K562 (cell line): Measurements from ENCODE around the gene PRM3. TPM values are rescaled to one million over a fixed set of nuclear protein-coding genes. Genes with fewer than 3 reads are reported as not detected.

Source experiments
- ATAC-seq: fragments of 200-7000 bp; cut with Tn5 transposase; 3 replicates; pipeline ENCODE4 v1.9.1; 2020; ENCODE audit warnings: moderate library complexity
- BruUV-seq: library from RNA; stranded (reverse); fragments of 400-500 nt; replicated peaks from 2 replicates; lab custom pipeline; 2021; lab: Mats Ljungman, UMichigan
- CTCF ChIA-PET: fragments of 300-600 bp; formaldehyde crosslinking; extraction: SDS; loops from one replicate; lab custom pipeline; 2021; ENCODE audit warnings: low intra/inter-chr PET ratio; lab: Yijun Ruan, JAX
- POLR2A ChIA-PET: fragments of 300-600, 350-650 bp; sonication (Branson Sonifier 250); formaldehyde crosslinking; extraction: SDS; loops from one replicate; lab custom pipeline; 2021; ENCODE audit warnings: antibody characterized with exemption, inconsistent platforms; lab: Yijun Ruan, JAX
- DNase-seq, 4 experiments: peaks; one replicate each; pipeline versions ENCODE4 v3.0.0 to v3.0.0-alpha.2; 2011 to 2018; ENCODE audit warnings: low spot score in 3 of 4, mixed read lengths in 3 of 4; ENCODE audit errors: extremely low read depth in 1 of 4
- FAIRE-seq: peaks from 2 replicates; lab custom pipeline; 2011; peaks lifted over from hg19 to GRCh38; lab: Jason Lieb, UNC
- H2AFZ ChIP-seq: 2 replicates; pipeline ENCODE4 v1.6.0; 2011; ENCODE audit warnings: low read depth, low read length, control low read depth, inconsistent platforms
- H3K27ac ChIP-seq: fragments of 200-600 bp; 3 replicates; pipeline ENCODE4 v1.8.0; 2011; ENCODE audit warnings: low read depth, mild to moderate bottlenecking, control low read depth, inconsistent platforms, low read length, moderate library complexity, mixed read lengths; ENCODE audit errors: extremely low read depth
- H3K27me3 ChIP-seq, 2 experiments: fragments of 300-600 bp in 1 of 2; 2 replicates in 1 of 2; 3 replicates in 1 of 2; pipeline versions ENCODE4 v1.6.0 to v1.8.0; 2011; ENCODE audit warnings: inconsistent platforms in 2 of 2, low read length in 2 of 2, mild to moderate bottlenecking in 1 of 2, mixed read lengths in 1 of 2, moderate library complexity in 1 of 2; ENCODE audit not compliant: control insufficient read depth in 2 of 2, insufficient read depth in 2 of 2
- H3K36me3 ChIP-seq: fragments of 300-600 bp; 3 replicates; pipeline ENCODE4 v1.8.0; 2011; ENCODE audit warnings: mild to moderate bottlenecking, low read length, inconsistent platforms; ENCODE audit not compliant: control insufficient read depth, insufficient read depth
- H3K4me1 ChIP-seq, 2 experiments: fragments of 200-600 bp in 1 of 2; replicated peaks in 1 of 2; 2 replicates in 1 of 2; 3 replicates in 1 of 2; pipeline versions ENCODE4 v1.5.1 to v1.8.0; 2011; ENCODE audit warnings: inconsistent platforms in 2 of 2, low read length in 2 of 2, mild to moderate bottlenecking in 1 of 2, mixed read lengths in 1 of 2, moderate library complexity in 1 of 2; ENCODE audit not compliant: control insufficient read depth in 2 of 2, insufficient read depth in 2 of 2
- H3K4me2 ChIP-seq: 2 replicates; pipeline ENCODE4 v1.6.1; 2011; ENCODE audit warnings: low read length, control low read depth, inconsistent platforms, mixed read lengths; ENCODE audit not compliant: insufficient read depth
- H3K4me3 ChIP-seq: fragments of 200-600 bp; sonication (generic), shearing (Covaris generic); 2 replicates; pipeline ENCODE4 v1.5.1; 2016; ENCODE audit warnings: control low read depth, inconsistent platforms
- H3K79me2 ChIP-seq: fragments of 200-600 bp; 3 replicates; pipeline ENCODE4 v1.8.0; 2011; ENCODE audit warnings: low read length, inconsistent platforms; ENCODE audit not compliant: control insufficient read depth, insufficient read depth
- H3K9ac ChIP-seq, 2 experiments: 2 replicates each; pipeline versions ENCODE4 v1.6.0 to v1.6.1; 2011; ENCODE audit warnings: low read depth in 2 of 2, low read length in 2 of 2, control low read depth in 1 of 2, inconsistent platforms in 1 of 2, mild to moderate bottlenecking in 1 of 2, mixed read lengths in 1 of 2; ENCODE audit not compliant: insufficient read depth in 1 of 2
- H3K9me1 ChIP-seq: one replicate; pipeline ENCODE4 v1.6.0; 2011; ENCODE audit warnings: inconsistent platforms, mild to moderate bottlenecking, low read length, moderate library complexity; ENCODE audit not compliant: control insufficient read depth, insufficient read depth
- H3K9me3 ChIP-seq: replicated peaks from 2 replicates; pipeline ENCODE4 v1.5.1; 2011; ENCODE audit warnings: low read depth, low read length, inconsistent platforms; ENCODE audit not compliant: control insufficient read depth, insufficient read depth
- H4K20me1 ChIP-seq: replicated peaks from 2 replicates; pipeline ENCODE4 v1.6.1; 2011; ENCODE audit warnings: low read length, inconsistent platforms, mixed read lengths; ENCODE audit not compliant: control insufficient read depth, insufficient read depth
- WGBS: fragments of 100-300 bp; shearing (Covaris generic); methylation state at CpG from one replicate; pipeline ENCODE4 v1.1.6; 2016; ENCODE audit warnings: low coverage, mixed read lengths; ENCODE audit not compliant: insufficient coverage; ENCODE audit errors: missing lambda C conversion rate; 5-methylcytosine and 5-hydroxymethylcytosine counted together
- in situ Hi-C: fragments of 300-500 bp; cut with MboI; formaldehyde crosslinking; loops from 4 replicates; pipeline ENCODE4 v1.15.0; 2018; ENCODE audit warnings: inconsistent platforms, mixed read lengths
- intact Hi-C: fragments of 100-400 bp; cut with micrococcal nuclease; formaldehyde crosslinking; loops from 2 replicates; pipeline ENCODE4 v1.14.2; 2022
- polyA plus RNA-seq, 8 experiments: library from polyadenylated mRNA; depleted of rRNA in 4 of 8; stranded (reverse) in 5 of 8; unstranded in 3 of 8; fragments of >200 nt; fragmentation: Nextera tagmentation in 2 of 8; fragmentation: Illumina TruSeq in 1 of 8; extraction: Ambion mirVana in 2 of 8; extraction: Trizol in 1 of 8; gene quantifications; 2 replicates each; pipeline versions ENCODE4 v1.2.1 to v1.2.3, GENCODE V29; 2011 to 2014; ENCODE audit warnings: inconsistent platforms in 1 of 8, missing spikeins in 1 of 8
- total RNA-seq, 7 experiments: library from RNA; depleted of rRNA in 6 of 7; stranded (reverse); fragments of >200 nt in 6 of 7; fragmentation: Illumina TruSeq in 2 of 7; extraction: Trizol in 2 of 7; gene quantifications; 2 replicates each; pipeline versions ENCODE4 v1.2.1 to v1.2.3, GENCODE V29; 2011 to 2021; ENCODE audit warnings: low replicate concordance in 1 of 7
- TF ChIP-seq, protein P1 (sequence below): fragments of 450-650 bp; IDR thresholded peaks from 2 replicates; pipeline ENCODE4 v1.6.1; 2018; ENCODE audit not compliant: partially characterized antibody

The PRM3 gene
- total and polyA plus RNA-seq, 9 of the 15 experiments (the other 6 are each of a cell fraction or from before 2014, with no cell fraction given), result not detected

DNA sequence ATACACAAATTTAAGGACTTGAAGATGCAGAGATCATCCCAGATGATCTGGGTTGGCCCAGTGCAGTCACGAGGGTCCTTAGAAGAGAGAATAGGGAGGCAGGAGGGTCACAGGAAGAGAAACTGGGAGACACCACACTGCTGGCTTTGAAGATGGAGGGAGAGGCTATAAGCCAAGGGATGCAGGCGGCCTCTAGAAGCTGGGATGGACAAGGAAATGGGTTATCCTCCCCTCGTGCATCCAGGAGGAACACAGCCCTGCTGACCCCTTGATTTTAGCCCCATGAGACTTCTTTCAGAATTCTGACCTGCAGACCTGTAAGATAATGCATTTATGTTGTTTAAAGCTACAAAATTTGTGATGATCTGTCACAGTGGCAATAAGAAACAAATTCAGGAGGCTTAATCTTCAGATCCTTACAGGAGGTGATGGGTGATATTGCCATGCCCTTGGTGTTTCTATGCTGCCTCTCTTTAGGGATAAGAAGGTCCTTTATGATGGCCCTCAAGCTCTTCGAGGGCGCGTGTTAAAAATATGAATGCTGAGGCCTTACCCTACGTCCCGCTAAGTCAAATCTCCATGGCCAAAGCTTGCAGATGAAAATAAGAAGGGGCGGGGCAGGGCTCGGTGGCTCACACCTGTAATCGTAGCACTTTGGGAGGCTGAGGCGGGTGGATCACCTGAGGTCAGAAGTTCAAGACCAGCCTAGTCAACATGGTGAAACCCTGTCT lies 4.3 kb upstream of the PRM3 start:
- peaks cover 0 to 16% of the 10 kb centered on the region in 2 experiments; a peak in 1 of 5 replicates for H3K4me1 ChIP-seq
- H3K9me1 ChIP-seq, result no peaks in the 10 kb centered on the region
- no peak overlapping the region for H3K27ac ChIP-seq
- POLR2A ChIA-PET, result interaction anchor here (0.6 to 1.6 kb wide), 4 partner anchors 12 to 1207 kb away, joined by 3 read pairs; no protein-coding TSS in a partner anchor
- no peak for ATAC-seq
- H3K9me3 ChIP-seq, result no peaks in the 10 kb centered on the region
- intact Hi-C loops, result no loop called here
- H3K36me3 ChIP-seq, result no peaks in the 10 kb centered on the region
- BruUV-seq, result no TSS peak
- no peak overlapping the region for H2AFZ ChIP-seq
- CTCF ChIA-PET, result no interaction called here
- no peak overlapping the region for H3K9ac ChIP-seq
- DNase-seq, result no peak
- 27% methylated on average over 12 of the region's 12 CpGs for WGBS
- H3K79me2 ChIP-seq, result no peaks in the 10 kb centered on the region
- H3K4me2 ChIP-seq, result no peak overlapping the region
- no peak overlapping the region for H3K4me3 ChIP-seq
- in situ Hi-C loops, result no loop called here
- H3K27me3 ChIP-seq, result peaks cover 33 to 42% of the 10 kb centered on the region in 2 experiments
- TF ChIP-seq, protein P1, sequence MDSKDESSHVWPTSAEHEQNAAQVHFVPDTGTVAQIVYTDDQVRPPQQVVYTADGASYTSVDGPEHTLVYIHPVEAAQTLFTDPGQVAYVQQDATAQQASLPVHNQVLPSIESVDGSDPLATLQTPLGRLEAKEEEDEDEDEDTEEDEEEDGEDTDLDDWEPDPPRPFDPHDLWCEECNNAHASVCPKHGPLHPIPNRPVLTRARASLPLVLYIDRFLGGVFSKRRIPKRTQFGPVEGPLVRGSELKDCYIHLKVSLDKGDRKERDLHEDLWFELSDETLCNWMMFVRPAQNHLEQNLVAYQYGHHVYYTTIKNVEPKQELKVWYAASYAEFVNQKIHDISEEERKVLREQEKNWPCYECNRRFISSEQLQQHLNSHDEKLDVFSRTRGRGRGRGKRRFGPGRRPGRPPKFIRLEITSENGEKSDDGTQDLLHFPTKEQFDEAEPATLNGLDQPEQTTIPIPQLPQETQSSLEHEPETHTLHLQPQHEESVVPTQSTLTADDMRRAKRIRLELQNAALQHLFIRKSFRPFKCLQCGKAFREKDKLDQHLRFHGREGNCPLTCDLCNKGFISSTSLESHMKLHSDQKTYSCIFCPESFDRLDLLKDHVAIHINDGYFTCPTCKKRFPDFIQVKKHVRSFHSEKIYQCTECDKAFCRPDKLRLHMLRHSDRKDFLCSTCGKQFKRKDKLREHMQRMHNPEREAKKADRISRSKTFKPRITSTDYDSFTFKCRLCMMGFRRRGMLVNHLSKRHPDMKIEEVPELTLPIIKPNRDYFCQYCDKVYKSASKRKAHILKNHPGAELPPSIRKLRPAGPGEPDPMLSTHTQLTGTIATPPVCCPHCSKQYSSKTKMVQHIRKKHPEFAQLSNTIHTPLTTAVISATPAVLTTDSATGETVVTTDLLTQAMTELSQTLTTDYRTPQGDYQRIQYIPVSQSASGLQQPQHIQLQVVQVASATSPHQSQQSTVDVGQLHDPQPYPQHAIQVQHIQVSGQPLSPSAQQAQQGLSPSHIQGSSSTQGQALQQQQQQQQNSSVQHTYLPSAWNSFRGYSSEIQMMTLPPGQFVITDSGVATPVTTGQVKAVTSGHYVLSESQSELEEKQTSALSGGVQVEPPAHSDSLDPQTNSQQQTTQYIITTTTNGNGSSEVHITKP, result no peak
- no peak for FAIRE-seq
- H4K20me1 ChIP-seq, result 0 out of 2 replicates have a peak, but pooled peaks cover 2% of the 10 kb centered on the region
